ENCODE measurements around the gene ZBTB16.

DNA sequence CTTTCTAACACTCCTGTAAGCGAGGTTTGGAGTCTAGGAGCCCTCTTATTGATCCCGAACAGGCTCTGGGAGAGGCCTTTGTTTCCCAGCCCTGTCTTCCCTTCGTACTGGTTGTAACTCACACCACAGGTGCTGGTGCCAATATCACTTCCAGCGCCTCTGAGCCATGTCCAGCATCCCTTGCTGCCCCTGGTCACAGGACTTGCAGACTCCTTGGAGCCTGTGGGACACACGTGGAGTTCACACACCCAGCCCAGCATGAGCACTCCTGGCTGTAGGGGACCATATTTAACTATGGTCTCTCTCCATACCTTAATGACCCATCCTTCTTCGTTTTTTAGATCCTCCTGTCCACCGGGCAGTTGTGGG, 2.2 kb downstream of the ZBTB16 start:
- no peak for TF ChIP-seq POLR2A (IDR thresholded peaks at IDR 0.05)
- TF ChIP-seq, protein P1, sequence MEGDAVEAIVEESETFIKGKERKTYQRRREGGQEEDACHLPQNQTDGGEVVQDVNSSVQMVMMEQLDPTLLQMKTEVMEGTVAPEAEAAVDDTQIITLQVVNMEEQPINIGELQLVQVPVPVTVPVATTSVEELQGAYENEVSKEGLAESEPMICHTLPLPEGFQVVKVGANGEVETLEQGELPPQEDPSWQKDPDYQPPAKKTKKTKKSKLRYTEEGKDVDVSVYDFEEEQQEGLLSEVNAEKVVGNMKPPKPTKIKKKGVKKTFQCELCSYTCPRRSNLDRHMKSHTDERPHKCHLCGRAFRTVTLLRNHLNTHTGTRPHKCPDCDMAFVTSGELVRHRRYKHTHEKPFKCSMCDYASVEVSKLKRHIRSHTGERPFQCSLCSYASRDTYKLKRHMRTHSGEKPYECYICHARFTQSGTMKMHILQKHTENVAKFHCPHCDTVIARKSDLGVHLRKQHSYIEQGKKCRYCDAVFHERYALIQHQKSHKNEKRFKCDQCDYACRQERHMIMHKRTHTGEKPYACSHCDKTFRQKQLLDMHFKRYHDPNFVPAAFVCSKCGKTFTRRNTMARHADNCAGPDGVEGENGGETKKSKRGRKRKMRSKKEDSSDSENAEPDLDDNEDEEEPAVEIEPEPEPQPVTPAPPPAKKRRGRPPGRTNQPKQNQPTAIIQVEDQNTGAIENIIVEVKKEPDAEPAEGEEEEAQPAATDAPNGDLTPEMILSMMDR (IDR thresholded peaks at IDR 0.05): no peak
- no peak for TF ChIP-seq POLR2AphosphoS5 (IDR thresholded peaks at IDR 0.05)
